H4 (cell line): ENCODE results near the gene BICRAL. TPM values are rescaled to one million over a fixed set of nuclear protein-coding genes. Genes with fewer than 3 reads are reported as not detected.
"Not testable (repeated sequence)": the region's sequence is repeated elsewhere in the genome, so short reads cannot be mapped to it uniquely, and the experiment has no call there.

Source experiments
- DNase-seq: peaks from one replicate; pipeline ENCODE4 v3.0.0-alpha.2; 2015; ENCODE audit warnings: low spot score
- total RNA-seq: library from RNA; depleted of rRNA; stranded (reverse); fragments of >200 nt; shearing (Covaris generic); gene quantifications from 2 replicates; pipeline ENCODE4 v1.2.3, GENCODE V29; 2014

BICRAL gene
- total RNA-seq, 1 experiment from 2014 or later: 3.4 TPM

GRCh38 chr6:42795651-42796050, 13.8 kb downstream of the BICRAL start:
- no peak for DNase-seq

GRCh38 chr6:42796171-42796570, 14.3 kb downstream of the BICRAL start:
- DNase-seq: no peak

GRCh38 chr6:42797696-42798095, 15.8 kb downstream of the BICRAL start:
- DNase-seq: not testable (repeated sequence)

GRCh38 chr6:42805297-42805861, 23.5 kb downstream of the BICRAL start:
- DNase-seq: no peak

- not testable (repeated sequence) for DNase-seq
Observed at GRCh38 chr6:42806359-42806758, 24.5 kb downstream of the BICRAL start.

GRCh38 chr6:42808492-42809483, 26.9 kb downstream of the BICRAL start:
- no peak for DNase-seq

- no peak for DNase-seq
Observed at GRCh38 chr6:42813074-42813645, 31.3 kb downstream of the BICRAL start.

GRCh38 chr6:42813906-42814444, 32.1 kb downstream of the BICRAL start:
- DNase-seq: no peak

- not testable (repeated sequence) for DNase-seq
Observed at GRCh38 chr6:42815726-42816125, 33.9 kb downstream of the BICRAL start.

GRCh38 chr6:42817907-42818306, 36.1 kb downstream of the BICRAL start:
- no peak for DNase-seq

GRCh38 chr6:42818416-42818815, 36.6 kb downstream of the BICRAL start:
- no peak for DNase-seq

- no peak for DNase-seq
Observed at GRCh38 chr6:42818878-42819277, 37.0 kb downstream of the BICRAL start.

- DNase-seq: no peak
Observed at GRCh38 chr6:42819803-42820511, 38.1 kb downstream of the BICRAL start.

- DNase-seq: no peak
Observed at GRCh38 chr6:42820512-42821340, 38.9 kb downstream of the BICRAL start.

GRCh38 chr6:42821341-42821668, 39.5 kb downstream of the BICRAL start:
- DNase-seq: no peak

GRCh38 chr6:42821846-42822245, 40.0 kb downstream of the BICRAL start:
- DNase-seq: no peak

- no peak for DNase-seq
Observed at GRCh38 chr6:42829561-42830092, 47.8 kb downstream of the BICRAL start.

GRCh38 chr6:42831237-42831636, 49.4 kb downstream of the BICRAL start:
- no peak for DNase-seq

GRCh38 chr6:42834056-42834455, 52.2 kb downstream of the BICRAL start:
- no peak for DNase-seq

- DNase-seq: no peak
Observed at GRCh38 chr6:42841844-42842584, 60.2 kb downstream of the BICRAL start.
